Cardiac septum (tissue), 1 donor: Measurements from ENCODE around the gene NPAS1. TPM values are rescaled to one million over a fixed set of nuclear protein-coding genes. Genes with fewer than 3 reads are reported as not detected.
"Not testable (repeated sequence)": the region's sequence is repeated elsewhere in the genome, so short reads cannot be mapped to it uniquely, and the experiment has no call there.

Experiments
- DNase-seq: peaks from one replicate; pipeline ENCODE4 v3.0.0-alpha.2; 2020; ENCODE audit warnings: low spot score
- intact Hi-C: fragments of 100-400 bp; cut with DNase I; formaldehyde crosslinking; loops from one replicate; pipeline ENCODE4 v1.14.0; 2022
- total RNA-seq: library from RNA; stranded (reverse); fragmentation: NEBNext Ultra II Directional; extraction: Animal tissue kit (Norgen Biotek cat#: 25700); gene quantifications from one replicate; pipeline ENCODE4 v1.2.1, GENCODE V29; 2021
- donor health status: DM: no; HTN: no; CAD: no.

The NPAS1 gene
- total RNA-seq, 1 donor from 2014 or later: 0.54 TPM

- not testable (repeated sequence) for DNase-seq
- intact Hi-C loops: loop anchor here (5.0 kb wide), 1 partner anchor 117 kb away; no protein-coding TSS in a partner anchor
Observed at GRCh38 chr19:47010549-47010948, 9.1 kb upstream of the NPAS1 start.

- intact Hi-C loops: loop anchor here (5.0 kb wide), 1 partner anchor 115 kb away; no protein-coding TSS in a partner anchor
- no peak for DNase-seq
Observed at GRCh38 chr19:47012617-47013016, 7.0 kb upstream of the NPAS1 start.

GRCh38 chr19:47013041-47013517 lies 6.6 kb upstream of the NPAS1 start:
- peak; percentile 92 for DNase-seq
- intact Hi-C loops: loop anchor here (5.0 kb wide), 1 partner anchor 114 kb away; no protein-coding TSS in a partner anchor

- no peak for DNase-seq
- intact Hi-C loops: no loop called here
Observed at GRCh38 chr19:47018923-47019322, 714 bp upstream of the NPAS1 start.

GRCh38 chr19:47020132-47020805 lies 632 bp downstream of the NPAS1 start:
- intact Hi-C loops: no loop called here
- no peak for DNase-seq

GRCh38 chr19:47020992-47021496 lies 1.4 kb downstream of the NPAS1 start:
- DNase-seq: no peak
- intact Hi-C loops: no loop called here

GRCh38 chr19:47021536-47022139 lies 2.0 kb downstream of the NPAS1 start:
- intact Hi-C loops: no loop called here
- no peak for DNase-seq

GRCh38 chr19:47022140-47022536 lies 2.5 kb downstream of the NPAS1 start:
- no peak for DNase-seq
- intact Hi-C loops: no loop called here

- DNase-seq: no peak
- intact Hi-C loops: no loop called here
Observed at GRCh38 chr19:47022541-47023447, 3.2 kb downstream of the NPAS1 start.

GRCh38 chr19:47023448-47023794 lies 3.8 kb downstream of the NPAS1 start:
- intact Hi-C loops: no loop called here
- no peak for DNase-seq

- intact Hi-C loops: no loop called here
- no peak for DNase-seq
Observed at GRCh38 chr19:47024502-47024901, 4.9 kb downstream of the NPAS1 start.

GRCh38 chr19:47026156-47026555 lies 6.5 kb downstream of the NPAS1 start:
- no peak for DNase-seq
- intact Hi-C loops: no loop called here

GRCh38 chr19:47026889-47027288 lies 7.3 kb downstream of the NPAS1 start:
- no peak for DNase-seq
- intact Hi-C loops: no loop called here

GRCh38 chr19:47027586-47028088 lies 8.0 kb downstream of the NPAS1 start:
- DNase-seq: no peak
- intact Hi-C loops: no loop called here

GRCh38 chr19:47028195-47028601 lies 8.6 kb downstream of the NPAS1 start:
- intact Hi-C loops: no loop called here
- no peak for DNase-seq

GRCh38 chr19:47032171-47032811 lies 12.7 kb downstream of the NPAS1 start:
- no peak for DNase-seq
- intact Hi-C loops: no loop called here

GRCh38 chr19:47035127-47036096 lies 15.8 kb downstream of the NPAS1 start:
- intact Hi-C loops: loop anchor here (2.0 kb wide), 1 partner anchor 89 kb away; no protein-coding TSS in a partner anchor
- peak; percentile 93 for DNase-seq

- no peak for DNase-seq
- intact Hi-C loops: loop anchor here (2.0 kb wide), 1 partner anchor 89 kb away; no protein-coding TSS in a partner anchor
Observed at GRCh38 chr19:47036097-47036651, 16.5 kb downstream of the NPAS1 start.
